GM19023 (cell line): Measurements from ENCODE around the gene SEC23IP.
"Not testable (repeated sequence)": the region's sequence is repeated elsewhere in the genome, so short reads cannot be mapped to it uniquely, and the experiment has no call there.

Experiments used
- ATAC-seq: cut with Tn5 transposase; IDR thresholded peaks from one replicate; pipeline ENCODE4 v1.9.1; 2021; ENCODE audit warnings: mild to moderate bottlenecking, moderate library complexity; ENCODE audit not compliant: unreplicated experiment

Gene SEC23IP

DNA sequence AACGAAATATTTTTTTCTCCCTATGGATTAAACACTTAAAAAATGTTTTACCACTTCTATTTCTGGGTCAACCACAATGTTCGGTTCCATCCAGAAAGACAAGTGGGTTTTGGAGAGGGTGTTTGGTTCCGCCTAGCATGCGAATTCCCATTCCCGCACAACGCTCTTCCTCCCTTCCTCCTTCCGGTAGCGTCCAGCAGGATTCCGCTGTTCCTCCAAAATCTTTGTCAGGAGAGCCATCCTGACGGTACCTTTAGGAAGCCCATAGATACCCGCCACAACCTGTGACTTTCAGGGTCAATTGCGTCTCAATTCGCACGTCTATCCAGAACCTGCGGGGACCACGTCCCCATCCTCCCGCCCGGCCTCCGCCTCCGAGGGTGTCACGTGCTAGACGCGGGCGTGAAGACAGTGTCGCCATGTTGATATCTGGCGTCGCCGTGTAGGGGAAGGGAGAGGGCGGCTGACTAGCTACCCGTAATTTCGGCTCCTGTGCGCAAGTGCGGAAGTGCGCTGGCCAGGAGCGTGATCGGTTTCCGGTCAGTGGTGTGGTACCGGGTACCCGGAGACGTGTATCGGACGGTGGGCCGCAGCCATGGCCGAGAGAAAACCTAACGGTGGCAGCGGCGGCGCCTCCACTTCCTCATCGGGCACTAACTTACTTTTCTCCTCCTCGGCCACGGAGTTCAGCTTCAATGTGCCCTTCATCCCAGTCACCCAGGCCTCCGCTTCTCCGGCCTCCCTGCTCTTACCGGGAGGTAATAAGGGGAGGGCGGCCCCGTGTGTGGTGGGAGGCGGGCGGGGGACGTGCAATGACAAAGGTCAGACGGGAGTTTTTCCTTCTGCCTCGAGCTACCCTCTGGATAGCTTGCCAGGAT is at the start of gene SEC23IP:
Gene SEC23IP (plus strand): TSS at position 543 of the 878 bp plus-strand sequence. CDS start 53 bp downstream, at position 596.
- peak; percentile 98 for ATAC-seq

DNA sequence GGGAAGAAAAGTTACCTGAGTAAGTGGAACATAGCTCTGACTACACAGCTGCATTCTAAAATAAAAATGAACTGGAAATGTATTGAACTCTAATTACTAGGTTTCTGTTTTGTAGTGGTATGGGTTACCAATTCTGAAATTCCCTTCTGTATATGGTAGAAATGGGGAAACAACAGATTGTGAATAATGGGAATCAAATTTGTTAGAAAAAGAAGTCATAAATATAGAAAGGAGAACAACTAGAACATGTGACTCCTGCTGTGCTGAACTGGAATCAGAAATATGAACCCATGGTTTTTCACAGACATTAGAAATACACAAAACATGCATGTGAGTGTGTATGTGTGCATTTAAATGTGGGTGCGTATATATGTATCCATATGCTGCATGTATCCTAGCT is 46.9 kb upstream of the SEC23IP start:
- ATAC-seq: no peak

DNA sequence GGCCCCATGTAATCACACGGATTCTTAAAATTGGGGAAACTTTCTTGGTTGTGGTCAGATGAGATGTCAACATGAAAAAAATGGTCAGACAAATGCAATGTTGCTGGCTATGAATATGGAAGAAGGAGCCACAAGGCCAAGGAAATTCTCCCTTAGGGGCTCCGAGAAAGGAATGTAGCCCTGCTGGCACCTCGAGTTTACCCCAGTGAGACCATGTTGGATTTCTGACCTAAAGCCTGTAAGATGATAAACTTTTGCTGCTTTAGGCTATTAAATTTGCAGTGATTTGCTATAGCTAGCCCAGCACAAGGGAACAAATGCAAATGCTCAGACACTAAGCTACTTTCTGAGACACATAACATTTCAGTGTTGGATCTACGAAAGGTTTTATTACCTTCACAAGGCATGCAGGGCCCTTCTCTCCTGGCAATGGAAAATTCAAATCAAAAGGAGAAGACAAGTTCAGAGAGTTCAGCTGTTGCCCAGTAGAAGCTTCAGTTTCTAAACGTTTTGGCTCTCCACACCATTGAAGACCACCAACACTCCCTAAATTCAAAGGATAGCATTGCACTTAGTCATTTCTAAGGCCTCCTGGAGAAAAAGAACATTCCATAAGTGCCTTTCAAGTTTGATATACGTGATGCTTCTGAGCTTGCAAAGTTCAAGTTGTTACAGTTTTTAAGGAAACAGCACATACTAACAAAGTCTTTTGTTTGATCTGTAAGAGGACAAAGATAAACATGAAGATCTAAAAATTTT is 43.3 kb upstream of the SEC23IP start:
- no peak for ATAC-seq

DNA sequence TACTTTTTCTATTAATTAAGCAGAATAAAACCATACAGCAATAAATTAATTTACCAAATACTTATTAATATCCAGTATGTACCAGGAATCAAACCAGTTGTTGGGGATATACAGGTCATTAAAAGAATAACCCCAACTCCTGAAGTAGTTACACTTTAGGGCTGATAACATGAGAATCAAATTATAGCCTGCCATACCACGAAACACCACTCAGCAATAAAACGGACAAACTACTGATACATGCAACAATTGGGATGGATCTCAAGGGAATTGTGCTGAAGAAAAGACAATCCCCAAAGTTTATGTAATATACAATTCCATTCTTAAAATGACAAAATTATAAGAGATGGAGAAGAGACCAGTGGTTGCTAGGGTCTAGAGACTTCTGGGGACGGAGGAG is 42.6 kb upstream of the SEC23IP start:
- no peak for ATAC-seq

DNA sequence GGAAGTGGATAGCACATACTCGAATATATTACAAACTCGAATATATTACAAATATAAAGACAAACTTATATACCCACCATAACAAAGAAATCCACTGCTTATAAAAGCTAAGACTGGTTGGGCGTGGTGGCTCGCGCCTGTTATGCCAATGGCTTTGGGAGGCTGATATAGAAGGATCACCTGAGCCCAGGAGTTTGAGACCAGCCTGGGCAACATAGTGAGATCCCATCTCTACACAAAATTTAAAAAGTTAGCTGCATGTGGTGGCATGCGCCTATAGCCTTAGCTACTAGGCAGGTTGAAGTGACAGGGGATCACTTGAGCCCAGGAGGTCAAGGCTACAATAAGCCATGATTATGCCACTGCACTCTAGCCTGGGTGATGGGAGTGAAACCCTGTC is 40.3 kb upstream of the SEC23IP start:
- no peak for ATAC-seq

DNA sequence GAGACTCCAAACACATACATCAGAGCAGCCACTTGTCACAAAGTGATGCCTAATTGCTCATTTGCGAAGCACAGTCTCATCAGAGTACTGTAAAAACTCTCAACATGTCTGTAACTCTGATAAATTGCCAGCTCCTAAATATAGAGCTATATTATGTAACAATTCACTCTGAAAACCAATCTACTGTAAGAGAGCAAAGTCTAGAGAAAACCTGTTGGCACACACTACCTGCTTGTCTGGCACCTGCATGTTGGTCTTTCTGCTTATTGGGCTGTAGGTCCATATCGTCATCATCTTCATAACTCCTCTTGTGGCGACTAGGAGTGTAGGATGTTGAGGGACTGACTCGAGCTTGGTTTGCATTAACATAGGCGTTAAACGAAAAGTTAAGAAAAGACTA is 39.7 kb upstream of the SEC23IP start:
- no peak for ATAC-seq

DNA sequence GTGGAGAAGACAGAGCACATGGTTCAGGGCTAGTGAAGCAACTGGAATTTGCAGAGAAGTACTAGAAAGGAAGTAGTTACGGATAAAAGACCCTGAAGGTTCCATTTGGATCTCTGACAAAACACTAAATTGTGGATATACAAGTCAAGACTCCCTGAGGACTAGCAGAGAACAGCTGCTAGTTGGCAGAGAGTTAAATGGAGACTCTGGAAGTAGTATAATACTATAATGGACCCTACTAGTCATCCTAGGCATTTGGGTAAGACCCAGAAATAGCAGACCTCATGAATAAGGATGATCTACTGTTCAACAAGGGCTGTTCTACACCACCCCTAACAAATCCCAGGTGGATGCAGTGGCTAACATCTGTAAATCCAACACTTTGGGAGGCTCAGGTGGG is 39.0 kb upstream of the SEC23IP start:
- no peak for ATAC-seq

DNA sequence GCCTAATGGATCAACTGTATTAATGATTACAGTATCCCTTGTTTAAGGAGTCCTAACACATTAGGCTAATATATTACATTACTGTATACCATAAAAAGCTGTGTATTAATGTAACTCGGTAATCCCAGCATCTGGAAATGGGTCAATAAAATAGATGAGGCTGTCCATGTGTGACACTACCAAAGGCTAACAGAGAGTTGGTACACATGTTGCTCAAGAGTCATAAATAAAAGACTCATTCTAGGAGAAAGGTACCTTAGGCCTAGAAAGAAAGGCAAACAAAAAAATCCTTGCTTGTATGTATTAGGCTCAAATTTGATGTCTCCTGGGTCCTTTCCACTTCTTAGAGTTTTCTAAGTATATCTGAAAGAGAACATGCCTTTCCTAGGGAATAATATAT is 34.5 kb upstream of the SEC23IP start:
- ATAC-seq: no peak

DNA sequence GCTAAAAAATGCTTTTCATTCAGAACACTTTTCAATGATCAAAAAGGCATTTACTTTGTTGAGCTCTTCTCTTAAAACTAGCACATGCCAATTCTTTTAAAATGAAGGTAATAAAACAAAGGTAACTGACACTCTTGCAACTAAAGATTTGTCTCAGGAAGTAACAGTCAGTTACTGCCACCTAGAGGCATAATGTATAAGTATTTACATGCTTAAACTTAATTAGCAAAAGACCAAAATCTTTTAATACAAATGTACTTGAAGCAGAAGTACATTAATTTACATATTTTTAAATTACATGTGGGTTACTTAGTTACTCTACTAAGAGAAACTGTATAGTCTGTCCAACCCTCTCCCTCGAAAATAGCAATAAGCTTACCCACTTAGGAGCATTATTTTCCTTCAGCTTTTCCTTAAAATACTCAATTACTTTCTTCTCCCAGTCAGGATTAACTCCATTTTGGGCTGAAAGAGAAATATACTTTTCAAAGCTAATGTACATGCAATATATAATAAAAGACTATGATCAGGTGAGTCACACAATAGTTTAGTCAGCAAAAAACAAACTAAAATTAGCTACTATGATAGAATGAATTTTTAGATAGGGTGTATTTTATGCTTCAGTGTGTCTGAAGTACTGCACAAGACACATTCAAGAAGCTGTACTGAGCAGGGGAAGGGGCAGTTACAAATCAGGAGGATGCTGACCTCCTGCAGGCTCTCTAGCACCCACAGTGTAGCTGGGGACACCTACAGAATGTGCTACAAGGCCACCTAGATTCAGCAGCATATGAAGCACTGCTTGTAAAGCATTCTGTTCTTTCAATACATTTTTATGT is 32.9 kb upstream of the SEC23IP start:
- no peak for ATAC-seq

DNA sequence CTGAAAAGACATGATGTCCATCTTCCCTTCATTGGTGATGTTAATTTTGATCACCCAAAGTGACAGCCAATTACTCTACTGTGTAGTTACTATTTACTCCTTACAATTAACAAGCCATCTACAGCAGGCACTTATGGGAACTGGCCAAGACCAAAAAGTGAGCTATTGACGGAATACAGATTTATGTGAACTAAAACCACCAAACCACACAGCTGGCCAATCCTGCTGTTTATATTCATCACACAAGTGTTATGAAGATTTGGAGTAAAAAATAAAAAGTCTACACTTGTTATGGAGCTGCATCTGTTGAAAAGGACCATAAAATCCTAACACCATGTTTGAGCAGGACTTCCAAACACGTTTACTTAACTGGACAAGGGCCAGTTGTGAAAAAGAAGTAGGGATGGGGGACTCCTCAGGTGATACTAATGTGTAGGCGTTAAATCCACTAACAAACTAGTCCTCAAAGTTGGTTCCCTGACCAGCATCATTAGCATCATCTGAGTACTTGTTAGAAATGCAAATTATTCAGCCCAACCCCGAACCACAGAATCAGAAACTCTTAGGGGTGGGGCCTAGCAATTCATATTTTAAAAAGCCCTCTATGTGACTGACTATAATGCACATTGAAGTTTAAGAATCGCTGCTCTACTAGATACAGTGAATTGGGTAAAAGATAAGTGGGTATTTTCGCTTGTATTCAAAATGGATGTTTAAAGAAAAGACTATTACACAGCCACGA is 31.5 kb upstream of the SEC23IP start:
- ATAC-seq: no peak

DNA sequence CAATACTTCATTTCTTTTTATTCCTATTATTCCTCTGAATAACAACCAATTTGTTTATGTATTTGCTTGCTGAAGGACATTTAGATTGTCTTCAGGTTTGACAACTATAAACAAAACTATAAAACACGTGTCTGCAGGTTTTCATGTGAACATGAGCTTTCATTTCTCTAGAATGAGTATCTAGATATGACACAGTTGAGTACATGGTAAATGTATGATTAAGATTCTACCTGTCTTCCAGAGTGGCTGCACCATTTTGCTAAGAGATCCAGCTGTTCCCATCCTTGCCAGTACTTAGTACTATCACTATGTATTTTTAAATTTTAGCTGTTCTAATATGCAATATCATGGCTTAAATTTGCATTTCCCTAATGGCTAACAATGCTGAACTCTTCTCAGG is 30.0 kb upstream of the SEC23IP start:
- ATAC-seq: no peak

DNA sequence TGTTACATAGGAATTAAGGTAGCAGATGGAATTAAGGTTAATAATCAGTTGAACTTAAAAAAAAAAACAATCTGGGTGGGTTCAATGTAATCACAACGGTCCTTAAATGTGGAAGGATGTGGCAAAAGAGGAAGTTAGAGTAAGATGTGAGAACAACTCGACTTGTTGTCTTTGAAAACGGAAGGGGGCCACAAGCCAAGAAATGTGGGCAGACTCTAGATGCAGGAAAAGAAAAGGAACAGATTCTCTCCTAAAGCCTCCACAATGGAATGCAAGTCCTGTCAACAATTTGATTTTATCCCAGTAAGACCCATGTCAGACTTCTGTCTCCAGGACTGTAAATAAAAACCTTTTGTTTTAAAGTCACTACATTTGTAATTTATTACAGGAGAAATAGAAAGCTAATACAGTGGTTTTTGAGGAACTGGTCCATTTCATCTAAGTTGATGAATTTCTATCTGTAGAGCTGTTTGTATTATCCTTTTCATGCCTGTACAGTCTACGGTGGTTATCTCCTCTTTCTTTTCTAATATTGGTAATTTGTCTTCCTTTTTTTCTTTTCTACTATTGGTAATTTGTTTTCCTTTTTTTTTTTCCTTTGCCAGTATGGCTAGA is 28.5 kb upstream of the SEC23IP start:
- ATAC-seq: no peak

DNA sequence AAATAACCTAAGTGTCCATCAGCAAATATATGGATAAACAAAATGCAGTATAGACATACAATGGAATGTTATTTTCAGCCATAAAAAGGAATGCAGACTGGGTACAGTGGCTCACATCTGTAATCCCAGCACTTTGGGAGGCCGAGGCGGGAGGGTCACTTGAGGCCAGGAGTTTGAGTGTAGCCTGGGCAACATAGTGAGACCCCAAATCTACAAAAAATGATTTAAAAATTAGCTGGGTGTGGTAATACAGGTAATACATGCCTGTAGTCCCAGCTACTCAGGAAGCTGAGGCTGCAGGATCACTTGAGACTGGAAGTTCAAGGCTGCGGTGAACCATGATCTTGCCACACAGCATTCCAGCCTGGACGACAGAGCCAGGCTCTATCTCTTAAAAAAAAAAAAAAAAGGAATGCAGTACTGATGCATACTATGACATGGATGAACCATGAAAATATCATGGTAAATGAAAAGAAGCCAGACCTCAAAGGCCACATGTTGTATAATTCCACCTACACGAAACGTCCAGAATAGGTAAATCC is 26.8 kb upstream of the SEC23IP start:
- ATAC-seq: no peak

DNA sequence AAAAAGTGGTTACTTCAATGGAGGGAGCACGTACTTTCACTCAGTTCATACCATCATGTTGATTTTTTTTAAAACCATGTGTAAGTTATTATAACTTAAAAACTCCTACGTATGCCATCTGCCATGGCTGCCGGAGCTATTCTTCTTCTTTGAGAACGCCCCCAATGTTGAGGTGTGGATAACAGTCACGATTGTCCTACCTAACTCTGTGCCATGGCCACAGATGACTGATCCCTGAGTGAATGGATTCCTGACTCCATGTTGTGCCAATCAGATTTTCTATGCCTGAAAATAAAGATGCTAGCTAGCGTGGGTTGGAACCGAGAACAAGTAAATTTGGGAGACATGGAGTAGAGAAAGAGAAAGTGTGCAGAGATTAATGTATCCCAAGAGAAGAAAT is 25.2 kb upstream of the SEC23IP start:
- no peak for ATAC-seq

DNA sequence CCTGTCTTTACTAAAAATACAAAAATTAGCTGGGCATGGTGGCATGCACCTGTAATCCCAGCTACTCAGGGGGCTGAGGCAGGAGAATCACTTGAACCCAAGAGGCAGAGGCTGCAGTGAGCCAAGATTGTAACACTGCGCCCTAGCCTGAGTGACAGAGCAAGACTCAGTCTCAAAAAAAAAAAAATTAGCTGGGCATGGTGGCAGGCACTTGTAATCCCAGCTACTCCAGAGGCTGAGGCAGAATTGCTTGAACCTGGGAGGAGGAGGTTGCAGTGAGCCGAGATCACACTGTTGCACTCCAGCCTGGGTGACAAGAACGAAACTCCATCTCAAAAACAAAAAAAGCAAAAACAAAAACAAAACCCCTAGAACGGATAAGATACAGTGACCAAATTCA is 23.1 kb upstream of the SEC23IP start:
- not testable (repeated sequence) for ATAC-seq

DNA sequence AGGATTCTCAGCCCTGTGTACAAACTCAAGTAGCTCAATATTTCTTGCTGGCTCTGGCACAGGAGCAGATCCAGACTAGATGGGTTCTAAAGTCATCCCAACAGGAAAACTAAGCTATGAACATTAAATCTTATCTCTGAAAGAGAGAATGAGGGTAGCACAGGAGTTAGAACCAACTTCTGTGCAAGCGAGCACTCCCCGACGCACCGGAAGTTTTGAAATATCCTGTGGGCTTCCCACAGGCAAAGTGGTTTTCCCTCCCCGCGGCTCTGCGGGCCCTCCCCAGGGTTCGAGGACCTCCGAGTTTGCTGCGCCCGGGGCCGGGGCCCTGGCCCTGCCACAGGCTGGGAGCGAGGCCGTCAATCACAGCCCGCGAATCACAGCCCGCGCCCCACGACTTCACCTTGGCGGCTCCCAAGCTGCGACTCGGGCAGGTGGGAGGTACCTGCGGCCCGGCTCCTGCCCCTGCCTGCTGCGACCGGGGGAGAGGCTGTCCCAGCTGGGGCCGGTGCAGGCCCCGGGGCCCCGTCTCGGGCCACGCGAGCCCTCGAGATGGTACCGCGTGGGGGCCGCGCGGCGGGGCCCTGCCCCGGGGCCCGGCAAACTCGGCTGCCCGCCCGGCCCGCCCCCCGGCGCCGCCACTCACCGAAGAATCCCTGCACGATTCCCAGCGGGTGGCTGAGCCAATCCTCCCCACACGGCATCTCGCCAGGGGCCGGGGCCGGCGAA is 20.5 kb upstream of the SEC23IP start:
- ATAC-seq: peak; percentile 28

DNA sequence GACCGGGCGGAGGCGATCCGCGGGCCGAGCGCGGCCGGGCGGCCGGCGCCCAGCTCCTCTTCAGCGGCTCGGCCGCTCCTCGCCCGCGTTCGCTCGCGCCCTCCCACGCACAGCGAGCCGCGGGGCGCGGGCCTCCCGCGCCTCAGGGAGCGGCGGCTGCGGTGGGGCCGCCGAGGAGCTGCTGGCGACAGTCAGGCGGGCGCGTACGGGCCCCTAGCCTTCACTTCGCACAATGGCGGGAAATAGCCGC is 20.0 kb upstream of the SEC23IP start, which contains the start of gene MCMBP:
Gene MCMBP (minus strand): TSS at position 234 of the 250 bp plus-strand sequence. CDS start 259 bp downstream, outside the sequence.
- peak; percentile 25 for ATAC-seq

DNA sequence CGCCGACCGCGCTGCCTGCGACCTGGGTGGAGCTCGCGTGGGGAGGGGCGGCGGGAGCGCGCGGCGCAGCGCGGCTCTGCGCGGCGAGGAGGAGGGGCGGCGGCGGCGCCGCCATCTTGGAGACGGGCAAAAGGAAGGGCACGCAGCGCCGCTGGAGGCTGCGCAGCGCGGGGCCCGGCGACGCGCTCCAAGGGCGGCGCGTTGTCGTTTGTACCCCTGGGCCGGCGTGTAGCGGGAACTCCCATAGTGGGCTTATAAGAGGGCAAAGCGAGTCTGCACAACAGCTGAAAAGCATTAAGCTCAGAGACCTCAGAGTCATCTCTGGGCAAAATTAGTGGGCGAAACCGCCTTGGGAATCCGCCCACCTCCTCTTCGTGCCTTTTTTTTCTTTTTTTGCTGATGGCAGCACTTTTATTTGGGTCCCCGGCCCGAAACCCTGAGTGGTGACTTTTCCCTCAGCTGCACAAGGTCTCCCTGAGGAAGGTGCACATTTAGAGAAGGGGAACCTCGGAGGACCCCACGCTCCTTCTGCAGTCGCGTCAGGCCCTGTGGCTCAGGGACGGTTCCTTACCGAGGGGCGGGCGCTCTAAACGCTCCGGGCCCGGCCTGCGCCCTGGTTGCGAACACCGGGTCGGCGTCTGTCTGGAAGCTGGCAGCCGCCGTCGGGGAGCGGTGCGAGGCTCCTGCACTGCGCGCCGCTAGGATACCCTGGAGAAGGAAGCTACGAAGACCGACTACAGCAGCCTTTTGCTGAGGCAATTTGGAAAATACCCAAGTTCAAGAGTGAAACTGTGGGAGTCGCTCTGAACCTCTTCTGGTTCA is 19.5 kb upstream of the SEC23IP start:
- peak; percentile 88 for ATAC-seq
